ENCODE data around the gene WFS1.

DNA sequence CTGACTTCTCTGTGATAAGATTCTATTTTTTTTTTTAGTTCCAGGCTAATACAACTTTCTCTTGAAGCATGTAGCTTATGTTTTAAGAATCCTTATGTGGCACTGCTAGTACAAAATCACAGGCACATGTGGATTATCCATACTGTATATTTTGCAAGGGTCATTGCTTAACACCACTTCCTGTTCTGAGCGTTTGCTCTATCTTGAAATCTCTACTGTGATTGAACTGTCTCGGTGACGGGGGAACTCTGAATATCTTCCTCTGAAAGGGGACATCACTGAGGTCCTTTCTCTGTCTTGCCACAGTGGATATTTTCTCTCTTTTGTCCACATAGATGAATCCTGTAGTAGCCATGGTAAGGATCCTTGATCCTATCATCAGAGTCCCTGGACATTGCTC, 2.1 kb upstream of the WFS1 start:
- TF ChIP-seq POLR2A (IDR thresholded peaks at IDR 0.05), result no peak
- TF ChIP-seq, protein P1, sequence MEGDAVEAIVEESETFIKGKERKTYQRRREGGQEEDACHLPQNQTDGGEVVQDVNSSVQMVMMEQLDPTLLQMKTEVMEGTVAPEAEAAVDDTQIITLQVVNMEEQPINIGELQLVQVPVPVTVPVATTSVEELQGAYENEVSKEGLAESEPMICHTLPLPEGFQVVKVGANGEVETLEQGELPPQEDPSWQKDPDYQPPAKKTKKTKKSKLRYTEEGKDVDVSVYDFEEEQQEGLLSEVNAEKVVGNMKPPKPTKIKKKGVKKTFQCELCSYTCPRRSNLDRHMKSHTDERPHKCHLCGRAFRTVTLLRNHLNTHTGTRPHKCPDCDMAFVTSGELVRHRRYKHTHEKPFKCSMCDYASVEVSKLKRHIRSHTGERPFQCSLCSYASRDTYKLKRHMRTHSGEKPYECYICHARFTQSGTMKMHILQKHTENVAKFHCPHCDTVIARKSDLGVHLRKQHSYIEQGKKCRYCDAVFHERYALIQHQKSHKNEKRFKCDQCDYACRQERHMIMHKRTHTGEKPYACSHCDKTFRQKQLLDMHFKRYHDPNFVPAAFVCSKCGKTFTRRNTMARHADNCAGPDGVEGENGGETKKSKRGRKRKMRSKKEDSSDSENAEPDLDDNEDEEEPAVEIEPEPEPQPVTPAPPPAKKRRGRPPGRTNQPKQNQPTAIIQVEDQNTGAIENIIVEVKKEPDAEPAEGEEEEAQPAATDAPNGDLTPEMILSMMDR (IDR thresholded peaks at IDR 0.05), result no peak
- no peak for TF ChIP-seq POLR2AphosphoS5 (IDR thresholded peaks at IDR 0.05)
- no peak for TF ChIP-seq EP300 (IDR thresholded peaks at IDR 0.05)

Measured in upper lobe of left lung (tissue), 4 donors.